NCI-H748 treated with DMSO at 0.1 percent for 48 hours (cell line): ENCODE data around the gene PARD3.
"Not testable (repeated sequence)": the region's sequence is repeated elsewhere in the genome, so short reads cannot be mapped to it uniquely, and the experiment has no call there.

Experiments
- DNase-seq: peaks from one replicate; lab custom pipeline; 2025; lab: John Stamatoyannopoulos, UW

PARD3 gene

DNA sequence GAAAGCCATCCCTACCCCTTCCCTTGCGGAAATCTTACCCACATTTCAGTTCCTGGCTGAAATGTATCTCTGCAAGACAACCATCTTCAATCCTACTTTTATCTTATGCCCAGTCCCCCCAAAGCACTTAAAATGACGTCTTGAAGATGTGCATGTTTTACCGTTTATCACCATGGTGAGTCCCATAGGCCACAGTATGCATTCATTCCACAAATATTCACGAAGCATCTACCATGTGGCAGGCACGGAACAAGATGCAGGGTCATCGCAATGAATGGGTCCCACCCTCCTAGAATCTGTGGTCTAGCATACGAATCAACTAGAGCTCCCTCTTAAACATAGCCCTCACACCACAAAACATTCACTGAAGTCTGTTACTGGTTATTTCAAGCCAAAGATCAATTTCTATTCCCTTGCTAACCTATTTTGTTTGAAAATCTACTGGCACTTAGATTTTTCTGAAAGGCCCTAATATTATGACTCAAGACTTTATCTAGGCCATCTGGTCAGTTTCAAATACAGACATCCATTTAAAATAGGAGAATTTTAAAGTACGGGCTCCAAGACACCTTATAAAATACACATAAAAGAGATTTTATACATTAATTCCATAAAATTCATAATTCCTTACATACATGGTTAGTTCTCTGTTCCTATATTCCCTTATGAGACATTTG, 99.4 kb downstream of the PARD3 start:
- no peak for DNase-seq

DNA sequence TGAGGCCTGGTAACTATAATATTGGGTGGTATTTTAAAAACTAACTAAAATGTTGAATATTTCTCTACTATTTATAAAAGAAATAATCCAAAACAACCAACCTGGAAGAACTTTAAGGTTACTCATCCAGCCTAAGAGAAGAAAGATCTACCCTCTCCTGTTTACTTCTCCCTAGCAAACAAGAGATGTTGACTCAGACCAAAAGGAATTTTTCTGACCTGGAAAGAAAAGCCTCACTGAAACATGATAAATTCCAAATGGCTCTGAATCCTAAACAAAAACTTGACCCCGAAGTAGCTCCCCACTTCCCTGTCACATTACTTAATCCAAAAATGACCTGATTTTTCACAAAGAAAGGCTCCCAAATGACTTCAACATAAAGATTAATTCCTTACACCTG, 101.2 kb downstream of the PARD3 start:
- no peak for DNase-seq

DNA sequence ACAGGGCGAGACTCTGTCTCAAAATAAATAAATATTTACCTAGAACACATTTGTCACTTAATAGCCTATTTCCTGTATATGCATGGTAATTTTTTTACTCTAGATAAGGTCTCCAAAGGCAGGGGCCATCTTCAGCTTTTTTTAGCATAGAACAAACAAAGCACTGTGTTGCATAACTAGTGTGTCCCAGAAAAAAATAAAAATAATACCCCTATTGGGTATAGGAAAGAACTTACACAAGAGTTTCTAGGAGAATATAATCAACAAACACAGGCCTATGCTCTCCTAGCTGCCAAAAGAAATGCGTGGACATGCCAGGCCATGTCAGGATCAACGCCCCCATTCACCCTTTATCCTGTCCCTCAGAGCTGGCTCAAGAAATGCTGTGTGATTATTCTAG, 103.6 kb downstream of the PARD3 start:
- DNase-seq, result no peak

DNA sequence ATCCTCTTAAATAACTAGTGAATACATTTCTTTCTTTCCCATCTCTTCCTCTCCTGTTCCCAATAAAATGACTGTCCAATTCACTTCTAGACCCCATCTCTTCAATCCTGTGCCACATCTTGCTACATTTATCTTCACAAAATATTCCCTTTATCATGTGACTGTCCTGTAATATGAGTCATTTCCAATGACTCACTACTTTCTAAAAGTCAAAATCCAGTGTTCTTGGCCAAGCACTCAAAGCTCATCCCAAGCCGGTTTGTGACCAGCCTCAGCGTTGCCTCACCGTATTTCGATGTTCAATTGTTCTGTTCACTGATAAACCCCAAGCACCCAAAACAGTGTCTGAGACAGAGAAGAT, 104.7 kb downstream of the PARD3 start:
- no peak for DNase-seq

DNA sequence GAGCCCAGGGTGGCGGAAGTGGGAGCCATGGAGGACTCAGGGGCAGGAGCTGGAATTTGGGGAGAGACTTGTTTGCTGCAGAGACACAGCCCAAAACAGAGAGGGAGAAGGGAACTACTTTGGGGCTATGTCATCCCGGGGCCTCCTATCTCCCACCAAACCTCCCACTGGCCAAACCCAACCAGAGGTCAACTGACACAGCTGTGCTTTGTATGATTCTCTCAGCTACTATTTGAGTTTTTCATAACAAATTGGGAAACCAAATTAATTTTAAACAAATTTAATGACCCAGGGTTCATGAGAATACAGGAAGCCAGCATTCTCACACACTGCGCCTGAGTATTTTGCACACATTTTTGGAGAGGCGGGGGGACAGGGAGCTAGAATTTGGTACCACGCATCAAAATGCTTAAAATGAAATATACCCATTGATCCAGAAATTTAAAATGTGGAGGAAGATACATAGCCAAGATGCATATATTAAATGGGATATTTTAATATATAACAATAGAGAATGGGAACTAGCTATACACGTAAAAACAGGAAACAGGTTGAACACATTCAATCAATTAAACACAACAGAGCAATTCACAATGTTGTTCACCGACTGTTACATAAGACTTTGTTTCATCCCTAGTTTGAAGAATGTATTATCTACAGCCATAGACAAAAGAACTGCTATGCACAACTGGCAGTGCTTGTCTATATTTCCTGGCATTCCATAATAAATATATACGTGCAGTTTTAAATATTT, 105.3 kb downstream of the PARD3 start:
- DNase-seq, result no peak

DNA sequence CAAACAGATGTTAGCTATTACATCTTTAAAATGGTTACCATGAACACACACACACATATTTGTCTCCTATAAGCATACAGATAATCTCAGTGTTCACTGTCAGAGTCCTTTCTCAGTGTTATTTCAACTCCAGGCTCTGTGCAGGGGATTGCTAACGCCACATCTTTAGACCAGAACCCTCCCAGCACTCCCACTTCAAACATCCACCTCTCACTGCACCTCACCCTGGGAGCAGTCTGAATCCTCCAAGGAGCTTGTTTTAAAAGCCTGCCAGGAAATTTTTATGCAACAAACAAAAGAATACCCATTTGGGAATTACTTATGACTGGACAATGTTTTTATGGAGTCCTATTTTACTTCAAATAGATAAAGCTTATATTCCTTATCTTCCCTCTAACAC, 107.4 kb downstream of the PARD3 start:
- DNase-seq, result no peak

DNA sequence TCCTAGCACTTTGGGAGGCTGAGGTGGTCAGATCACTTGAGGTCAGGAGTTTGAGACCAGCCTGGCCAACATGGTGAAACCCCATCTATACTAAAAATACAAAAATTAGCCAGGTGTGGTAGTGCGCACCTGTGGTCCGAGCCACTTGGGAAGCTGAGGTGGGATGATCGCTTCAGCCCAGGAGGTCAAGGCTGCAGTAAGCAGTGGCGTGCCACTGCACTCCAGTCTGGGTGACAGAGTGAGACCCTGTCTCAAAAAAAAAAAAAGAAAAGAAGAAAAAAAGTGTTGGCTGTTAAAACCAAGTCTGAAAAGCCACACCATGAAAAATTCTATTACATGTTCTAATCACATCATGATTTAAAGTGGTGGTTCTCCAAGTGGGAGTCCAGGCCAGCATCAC, 108.1 kb downstream of the PARD3 start:
- DNase-seq, result not testable (repeated sequence)

DNA sequence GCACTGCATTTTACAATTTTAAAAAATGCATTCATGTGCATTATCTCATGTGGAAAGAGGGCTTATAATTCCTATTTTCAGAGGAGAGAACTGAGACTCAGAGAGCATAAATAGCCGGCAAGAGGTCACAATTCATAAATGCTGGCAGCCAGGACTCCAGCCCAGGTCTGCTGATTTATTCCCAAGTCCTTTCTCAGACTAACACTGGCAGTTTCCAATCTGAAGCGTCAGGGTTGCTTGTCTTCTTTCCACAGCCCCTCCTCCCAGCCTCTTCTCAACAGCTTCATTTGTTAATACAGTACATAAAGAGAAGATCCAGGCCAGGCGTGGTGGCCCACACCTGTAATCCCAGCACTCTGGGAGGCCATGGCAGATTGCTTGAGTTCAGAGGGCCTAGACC, 108.9 kb downstream of the PARD3 start:
- DNase-seq, result no peak

DNA sequence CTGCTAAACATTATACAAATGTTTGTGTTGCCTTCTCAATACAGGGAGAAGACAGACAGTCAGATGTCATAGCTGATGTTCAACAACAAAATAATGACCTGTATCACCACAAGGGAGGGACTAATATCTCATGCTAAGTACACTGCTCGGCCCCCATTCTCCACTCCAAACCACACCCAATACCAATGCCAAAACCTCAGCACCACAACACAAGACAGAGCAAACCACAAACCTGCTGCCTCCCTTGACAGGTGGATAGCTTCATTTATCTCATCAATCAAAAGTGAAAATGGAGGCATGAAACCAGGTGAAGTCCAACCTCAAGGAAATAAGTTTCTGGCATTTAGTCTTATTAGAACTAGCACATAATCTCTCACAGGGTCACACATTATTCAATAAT, 109.5 kb downstream of the PARD3 start:
- no peak for DNase-seq

DNA sequence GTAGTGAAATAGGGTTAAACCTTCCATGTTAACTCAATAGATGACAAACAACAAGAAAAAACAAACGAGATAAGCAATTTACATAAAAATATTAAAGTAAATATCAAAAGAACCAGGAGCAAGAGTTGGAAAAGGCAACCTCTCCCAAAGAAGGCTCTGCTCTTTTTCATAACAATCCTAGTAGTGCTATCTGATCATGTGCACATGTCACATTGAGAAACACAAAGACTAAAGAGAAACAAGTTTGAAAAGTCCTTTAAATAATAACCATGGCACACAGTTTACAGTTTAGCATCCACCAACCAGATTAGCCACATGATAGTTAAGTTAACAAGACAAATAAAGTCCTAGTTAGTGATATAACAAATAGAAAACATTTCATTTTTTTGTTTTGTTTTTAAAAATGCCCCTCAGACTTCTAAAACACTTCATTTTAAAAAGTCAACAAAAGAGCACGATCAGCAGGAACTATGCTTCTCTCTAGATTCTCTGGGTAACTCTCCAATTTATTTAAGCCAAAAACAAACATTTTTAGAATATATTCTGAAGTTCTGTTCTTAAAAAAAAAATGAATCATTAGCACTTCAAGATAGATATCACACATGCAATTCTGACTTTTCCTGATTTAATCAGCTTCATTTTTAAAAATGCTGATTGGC, 110.4 kb downstream of the PARD3 start:
- no peak for DNase-seq

DNA sequence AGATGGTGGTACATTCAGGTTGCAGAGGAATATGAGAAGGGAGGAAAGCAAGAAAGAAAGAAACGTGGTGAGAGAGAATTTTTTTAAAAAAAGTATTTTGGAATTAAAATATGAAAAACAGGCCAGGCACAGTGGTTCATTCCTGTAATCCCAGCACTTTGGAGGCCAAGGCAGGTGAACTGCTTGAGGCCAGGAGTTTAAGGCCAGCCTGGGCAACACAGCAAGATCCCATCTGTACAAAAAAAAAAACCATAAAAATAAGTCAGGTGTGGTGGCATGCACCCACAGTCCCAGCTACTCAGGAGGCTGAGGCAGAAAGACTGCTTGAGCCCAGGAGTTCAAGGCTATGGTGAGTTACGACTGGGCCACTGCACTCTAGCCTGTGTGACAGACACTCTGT, 112.1 kb downstream of the PARD3 start:
- DNase-seq, result no peak

DNA sequence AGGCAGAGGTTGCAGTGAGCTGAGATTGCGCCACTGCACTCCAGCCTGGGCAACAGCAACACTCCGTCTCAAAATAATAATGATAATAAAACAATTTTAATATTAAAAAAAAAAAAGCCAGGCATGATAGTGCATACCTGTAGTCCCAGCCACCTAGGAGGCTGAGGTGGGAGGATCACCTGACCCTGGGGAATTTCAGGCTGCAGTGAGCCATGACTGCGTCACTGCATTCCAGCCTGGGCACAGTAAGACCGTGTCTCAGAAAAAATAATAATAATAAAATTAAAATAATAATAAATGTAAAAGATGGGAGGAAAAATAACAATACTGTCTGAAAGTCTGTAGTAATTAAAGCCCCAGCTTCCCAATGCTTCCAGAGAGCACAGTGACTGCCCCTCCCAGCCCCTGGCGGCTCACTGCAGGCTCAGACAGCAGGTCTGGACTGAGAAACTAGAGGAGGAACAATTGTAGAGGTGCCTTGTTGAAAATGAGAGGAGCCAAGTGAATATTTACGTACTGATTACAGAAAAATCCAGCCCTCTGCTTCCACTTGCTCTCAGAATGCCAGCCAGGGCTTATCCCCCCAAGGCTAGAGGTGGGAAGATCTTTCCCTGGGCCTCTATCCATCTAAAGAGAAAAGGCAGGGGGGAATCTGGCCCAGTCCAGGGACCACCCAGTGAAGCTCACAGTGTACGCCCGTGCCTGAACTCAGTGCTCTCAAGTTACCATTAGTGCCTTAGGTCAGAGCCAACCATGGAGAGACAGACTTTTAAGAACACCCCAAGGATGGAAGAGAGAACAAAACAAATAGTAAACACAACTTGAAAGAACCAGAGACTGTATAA, 112.8 kb downstream of the PARD3 start:
- DNase-seq, result no peak

DNA sequence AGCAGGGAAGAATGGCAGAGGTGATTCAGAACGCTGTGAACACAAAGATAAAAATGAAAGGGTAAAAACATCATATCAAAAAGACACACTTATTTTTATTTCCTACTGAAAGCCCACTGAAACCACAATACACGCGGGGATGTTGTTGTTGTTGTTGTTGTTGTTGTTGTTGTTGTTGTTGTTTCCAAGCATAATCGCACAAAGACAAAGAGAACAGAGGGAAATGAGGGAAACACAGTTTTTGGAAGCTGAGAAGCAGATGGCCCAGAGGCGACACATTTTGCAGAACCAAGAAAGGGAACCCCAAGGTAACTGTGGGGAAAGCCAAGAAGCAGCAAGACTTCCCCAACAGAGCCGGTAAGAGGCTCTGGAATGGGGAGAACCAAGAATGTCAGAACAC, 113.9 kb downstream of the PARD3 start:
- DNase-seq, result no peak

DNA sequence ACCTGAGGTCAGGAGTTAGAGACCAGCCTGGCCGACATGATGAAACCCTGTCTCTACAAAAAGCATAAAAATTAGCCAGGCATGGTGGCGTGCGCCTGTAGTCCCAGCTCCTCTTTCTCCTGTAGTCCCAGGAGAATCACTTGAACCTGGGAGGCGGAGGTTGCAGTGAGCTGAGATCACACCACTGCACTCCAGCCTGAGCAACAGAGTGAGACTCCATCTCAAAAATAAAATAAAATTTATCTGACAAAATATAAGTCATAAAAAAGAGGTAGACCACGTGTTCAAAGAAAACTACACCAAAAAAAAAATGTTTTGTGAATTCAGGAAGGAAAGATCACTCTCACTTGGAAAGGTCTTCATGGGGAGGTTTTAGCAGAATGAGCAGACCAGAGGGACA, 114.3 kb downstream of the PARD3 start:
- not testable (repeated sequence) for DNase-seq

DNA sequence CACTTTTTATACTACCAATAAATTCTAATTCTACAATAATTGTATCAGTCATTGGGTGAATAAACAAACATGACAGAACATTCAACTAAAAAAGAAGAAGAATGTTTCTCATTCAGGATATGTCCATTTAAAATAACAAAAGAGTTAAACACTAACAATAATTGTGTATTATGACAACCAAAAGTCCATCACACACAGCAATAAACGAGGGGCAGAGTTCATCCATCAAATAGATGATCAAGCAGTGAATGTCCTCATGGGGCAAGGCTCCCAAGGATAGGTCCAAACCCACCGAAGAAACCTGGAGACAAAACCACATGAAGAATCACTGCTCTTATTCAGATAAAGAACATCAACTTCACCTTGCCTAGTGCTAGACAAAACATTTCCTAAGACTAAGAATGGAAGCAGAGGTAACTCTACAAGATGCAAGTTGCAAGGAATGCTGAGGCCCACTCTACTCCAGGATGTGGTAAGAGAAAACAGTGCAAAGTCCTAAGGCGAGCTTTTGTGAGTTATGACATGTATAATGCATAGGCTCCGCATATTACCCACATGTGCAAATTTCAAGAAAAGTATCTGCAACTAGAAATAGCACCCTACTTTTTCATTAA, 115.1 kb downstream of the PARD3 start:
- DNase-seq, result no peak

DNA sequence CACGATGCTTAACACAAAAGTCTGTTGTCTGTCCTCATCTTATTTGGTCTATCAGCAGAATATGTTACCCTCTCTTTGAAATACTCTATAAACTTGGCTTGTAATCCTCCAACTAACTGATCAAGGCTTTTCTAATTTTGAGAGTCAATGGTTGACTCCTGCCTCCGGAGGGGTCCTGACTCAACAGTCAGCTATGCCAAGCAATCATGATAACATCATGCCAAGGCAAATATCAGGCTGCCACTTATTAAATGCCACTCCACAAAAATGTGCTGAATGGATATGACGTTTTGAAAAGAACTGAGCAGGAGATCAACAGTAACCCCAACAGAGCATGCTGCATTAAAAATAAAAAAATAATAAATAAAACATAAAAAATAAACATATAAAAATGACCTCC, 116.1 kb downstream of the PARD3 start:
- DNase-seq, result no peak

DNA sequence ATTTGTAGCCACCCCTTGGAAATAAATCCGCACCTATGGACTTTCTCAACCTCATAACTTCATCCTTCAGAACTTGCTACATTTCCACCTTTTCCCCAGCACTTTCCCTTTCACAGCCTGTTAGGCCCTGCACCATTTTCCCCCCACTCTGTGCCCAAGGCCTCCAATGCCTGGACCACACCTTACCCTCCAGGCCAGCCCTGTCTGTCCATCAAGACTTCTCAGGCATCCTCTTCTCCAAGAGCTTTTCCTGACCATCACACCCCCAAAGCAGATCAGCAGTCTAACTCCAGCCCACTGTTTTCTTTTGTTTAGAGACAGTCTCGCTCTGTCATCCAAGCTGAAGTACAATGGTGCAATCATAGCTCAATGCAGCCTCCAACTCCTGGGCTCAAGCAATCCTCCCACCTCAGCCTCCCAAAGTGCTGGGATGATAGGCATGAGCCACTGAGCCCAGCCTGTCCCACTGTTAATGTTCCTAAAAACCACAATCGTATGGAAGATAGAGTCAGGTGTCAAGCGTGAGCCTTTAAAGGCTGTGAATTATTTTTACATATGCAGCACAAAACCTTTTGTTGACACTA, 116.8 kb downstream of the PARD3 start:
- no peak for DNase-seq

DNA sequence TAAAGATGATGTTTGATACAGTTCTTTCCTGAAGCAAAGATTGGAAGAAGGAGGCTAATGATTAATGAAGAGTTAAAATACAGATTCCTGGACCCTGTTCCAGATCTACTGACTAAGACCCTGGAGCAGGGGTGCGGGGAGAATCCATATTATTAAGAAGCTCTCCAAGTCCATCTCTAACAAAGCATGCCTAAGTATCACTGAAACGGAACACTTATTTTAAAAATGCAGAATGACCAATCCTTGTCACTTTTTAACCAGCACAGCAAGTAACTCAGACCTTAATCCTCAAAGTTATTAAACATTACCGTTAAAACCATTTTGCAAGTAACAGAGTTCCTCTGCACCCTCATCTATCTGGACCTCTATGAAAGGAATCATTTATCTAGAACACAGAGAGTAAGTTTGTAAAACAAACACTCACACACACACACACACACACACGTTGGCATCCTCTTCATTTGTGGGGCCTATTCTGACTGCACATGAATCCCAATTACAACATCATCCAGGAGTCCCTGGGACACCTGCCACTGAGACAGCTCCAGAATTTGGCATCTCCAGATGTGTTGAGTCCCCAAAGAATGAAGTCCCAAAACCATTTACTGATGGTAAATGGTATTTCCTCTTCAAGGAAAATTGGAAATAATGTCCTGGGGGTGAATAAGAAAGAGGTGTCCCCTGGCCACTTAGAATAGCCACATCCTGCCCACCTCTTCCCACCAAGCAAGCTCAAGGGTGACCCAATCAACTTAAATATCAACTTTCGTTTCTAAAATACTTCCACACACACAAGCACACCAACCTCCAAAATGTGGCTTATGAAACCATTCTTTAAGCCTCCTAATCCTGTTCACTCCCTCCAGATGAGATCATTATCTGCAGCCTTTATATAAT, 117.5 kb downstream of the PARD3 start:
- no peak for DNase-seq

DNA sequence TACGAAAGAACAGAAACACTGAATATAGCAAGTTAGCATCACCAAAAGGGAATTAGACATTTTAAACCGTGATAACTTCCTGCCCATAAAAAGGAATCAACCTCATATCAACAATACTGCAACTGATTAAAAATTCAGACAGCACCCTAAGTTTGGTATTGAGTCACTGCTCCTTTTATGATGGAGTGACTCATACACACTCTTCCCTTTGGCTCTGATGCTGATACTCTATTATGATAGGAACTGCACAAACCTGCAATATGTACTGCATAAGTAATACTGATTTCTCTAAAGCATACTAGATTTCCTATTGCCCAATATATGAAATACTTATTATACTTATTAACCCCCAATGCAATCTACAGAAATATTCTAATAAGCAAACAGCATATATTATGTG, 118.7 kb downstream of the PARD3 start:
- DNase-seq, result no peak

DNA sequence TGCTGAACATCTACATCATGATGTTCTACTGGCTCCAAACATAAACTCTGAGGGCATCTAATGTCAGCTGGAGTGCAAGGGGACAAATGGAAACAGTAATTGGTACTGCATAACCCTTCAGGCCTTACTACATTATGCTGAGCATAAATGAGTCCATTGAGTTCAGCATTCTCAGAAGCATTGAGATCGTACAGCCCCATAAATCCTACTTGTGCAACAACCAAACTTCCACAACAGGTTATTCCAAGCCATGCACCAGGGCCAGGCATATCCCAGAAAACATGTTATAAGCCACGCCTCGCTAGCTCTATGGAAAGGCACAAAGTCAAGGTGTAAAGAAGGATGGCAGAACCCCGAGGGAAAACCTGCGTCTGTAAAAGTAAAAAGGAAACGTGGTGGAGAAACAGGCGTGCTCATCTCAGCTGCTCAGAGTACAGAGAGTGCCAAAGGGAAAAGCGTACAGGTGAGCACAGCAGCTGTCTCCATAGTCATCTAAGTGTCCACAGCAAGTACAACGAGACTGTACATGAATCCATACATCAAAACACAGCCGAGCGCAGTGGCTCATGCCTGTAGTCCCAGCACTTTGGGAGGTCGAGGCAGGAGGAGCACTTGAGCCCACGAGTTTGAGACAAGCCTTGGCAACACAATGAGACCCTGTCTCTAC, 124.6 kb downstream of the PARD3 start:
- DNase-seq, result no peak
